Measurements from ENCODE around the gene SLC15A4. TPM values are rescaled to one million over a fixed set of nuclear protein-coding genes. Genes with fewer than 3 reads are reported as not detected.

Gene SLC15A4
- total RNA-seq, 1 donor from 2014 or later: 14.2 TPM

Other genes starting within 250 kb of the SLC15A4 start
- 0.30 TPM for gene GLT1D1, start 29.5 kb upstream of the SLC15A4 start, total RNA-seq

Measured in Right ventricle myocardium superior (tissue), 1 donor.